ENCODE results near the gene FAT4.

The FAT4 gene, protein sequence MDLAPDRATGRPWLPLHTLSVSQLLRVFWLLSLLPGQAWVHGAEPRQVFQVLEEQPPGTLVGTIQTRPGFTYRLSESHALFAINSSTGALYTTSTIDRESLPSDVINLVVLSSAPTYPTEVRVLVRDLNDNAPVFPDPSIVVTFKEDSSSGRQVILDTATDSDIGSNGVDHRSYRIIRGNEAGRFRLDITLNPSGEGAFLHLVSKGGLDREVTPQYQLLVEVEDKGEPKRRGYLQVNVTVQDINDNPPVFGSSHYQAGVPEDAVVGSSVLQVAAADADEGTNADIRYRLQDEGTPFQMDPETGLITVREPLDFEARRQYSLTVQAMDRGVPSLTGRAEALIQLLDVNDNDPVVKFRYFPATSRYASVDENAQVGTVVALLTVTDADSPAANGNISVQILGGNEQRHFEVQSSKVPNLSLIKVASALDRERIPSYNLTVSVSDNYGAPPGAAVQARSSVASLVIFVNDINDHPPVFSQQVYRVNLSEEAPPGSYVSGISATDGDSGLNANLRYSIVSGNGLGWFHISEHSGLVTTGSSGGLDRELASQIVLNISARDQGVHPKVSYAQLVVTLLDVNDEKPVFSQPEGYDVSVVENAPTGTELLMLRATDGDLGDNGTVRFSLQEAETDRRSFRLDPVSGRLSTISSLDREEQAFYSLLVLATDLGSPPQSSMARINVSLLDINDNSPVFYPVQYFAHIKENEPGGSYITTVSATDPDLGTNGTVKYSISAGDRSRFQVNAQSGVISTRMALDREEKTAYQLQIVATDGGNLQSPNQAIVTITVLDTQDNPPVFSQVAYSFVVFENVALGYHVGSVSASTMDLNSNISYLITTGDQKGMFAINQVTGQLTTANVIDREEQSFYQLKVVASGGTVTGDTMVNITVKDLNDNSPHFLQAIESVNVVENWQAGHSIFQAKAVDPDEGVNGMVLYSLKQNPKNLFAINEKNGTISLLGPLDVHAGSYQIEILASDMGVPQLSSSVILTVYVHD (N-terminal part only)

DNA sequence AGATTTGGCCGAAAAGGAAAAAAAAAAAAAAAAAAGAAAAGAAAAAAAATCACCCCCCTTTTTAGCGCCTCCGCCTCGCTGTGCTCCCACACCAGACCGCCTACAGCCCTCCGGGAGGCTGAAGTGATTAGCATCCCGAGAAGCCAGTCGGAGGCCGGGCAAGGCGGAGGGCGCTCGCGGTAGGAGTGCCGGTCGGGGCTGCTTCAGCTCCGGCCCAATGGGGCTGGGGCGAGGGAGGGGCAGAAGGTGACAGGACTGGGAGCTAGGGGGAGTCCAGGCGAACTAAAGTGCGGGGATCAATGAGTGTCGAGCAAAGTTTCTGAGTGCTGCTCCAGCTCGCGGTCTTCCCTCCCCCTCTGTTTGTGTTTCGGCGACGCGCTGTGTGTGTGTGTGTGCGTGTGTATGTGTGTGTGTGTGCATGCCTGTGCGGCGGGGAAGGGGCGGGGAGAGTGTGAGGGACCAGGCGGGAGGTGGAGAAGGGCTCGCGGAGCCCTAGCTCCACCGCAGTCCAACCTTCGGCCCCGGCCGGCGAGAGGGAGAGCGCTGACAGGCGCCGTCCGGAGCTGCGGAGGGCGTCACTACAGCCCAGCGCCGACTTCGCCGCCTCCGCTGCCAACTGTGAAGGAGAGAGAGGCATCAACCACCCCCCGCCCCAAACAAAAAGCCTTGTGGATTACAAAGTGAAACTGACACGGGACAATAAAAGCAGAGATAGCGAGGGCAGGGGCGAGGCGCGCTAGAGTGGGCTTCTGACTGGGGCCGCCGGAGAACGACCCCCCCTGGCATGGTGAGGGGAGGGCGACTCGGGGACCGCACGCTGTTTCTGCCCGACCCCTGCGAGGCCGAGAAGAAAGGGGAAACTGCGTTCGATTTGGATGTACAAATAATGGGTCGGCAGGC is at the start of gene FAT4:
Gene FAT4, plus strand, starts transcription at position 280 of the 900 bp plus-strand sequence. CDS start 1,457 bp downstream, outside the sequence.
- peak; percentile 94 for DNase-seq (ENCODE audit: low read depth, low spot score)

DNA sequence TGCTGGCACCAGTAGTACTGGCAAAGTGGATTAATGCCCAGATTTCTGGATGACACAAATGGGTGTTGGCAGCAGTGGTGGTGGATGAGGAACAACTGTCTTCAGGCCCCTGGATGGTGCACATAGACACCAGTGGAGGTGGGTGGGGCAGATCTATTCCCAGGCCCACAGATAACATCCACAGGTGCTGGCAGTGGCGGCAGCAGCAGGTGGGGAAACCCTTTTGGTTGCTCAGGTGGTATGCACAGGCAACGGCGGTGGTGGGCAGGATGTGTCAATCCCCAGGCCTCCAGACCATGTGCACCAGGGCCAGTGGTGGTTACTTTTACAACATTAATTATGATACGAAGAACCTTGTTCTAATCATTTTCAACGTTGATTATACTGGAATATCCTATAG is 48.9 kb upstream of the FAT4 start:
- DNase-seq (ENCODE audit: low read depth, low spot score): no peak

DNA sequence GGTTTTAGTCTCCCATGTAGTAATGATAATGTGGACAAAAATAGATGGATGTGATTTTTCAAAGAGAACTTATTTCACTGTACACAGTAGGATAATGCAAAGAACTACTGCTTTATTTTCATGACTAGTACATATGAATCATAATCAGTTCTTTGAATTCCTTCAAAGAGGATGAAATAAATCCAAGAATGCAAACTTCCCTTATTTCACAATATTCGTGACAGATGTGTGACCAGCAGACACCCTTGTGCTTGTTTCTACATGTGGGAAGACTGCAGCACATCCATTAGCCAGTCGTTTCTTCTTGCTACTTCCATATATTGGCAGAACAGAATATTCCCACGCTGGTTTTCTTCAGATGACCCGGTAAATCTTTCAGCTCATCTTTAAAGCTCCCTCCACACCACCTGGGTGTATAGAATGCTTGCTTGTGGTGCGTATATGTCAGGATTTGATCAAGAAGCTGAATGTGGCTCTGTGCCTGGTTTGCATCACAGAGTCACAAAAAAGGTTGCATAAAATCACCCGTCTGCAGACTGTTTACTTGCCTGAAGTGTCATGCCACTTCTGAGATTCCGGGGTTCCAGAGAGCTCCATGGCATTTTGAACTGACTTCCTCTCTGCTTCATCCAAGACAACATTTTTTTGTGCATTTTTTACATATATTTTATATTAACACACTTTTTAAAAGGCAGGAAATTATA is 47.7 kb upstream of the FAT4 start:
- no peak for DNase-seq (ENCODE audit: low read depth, low spot score)

DNA sequence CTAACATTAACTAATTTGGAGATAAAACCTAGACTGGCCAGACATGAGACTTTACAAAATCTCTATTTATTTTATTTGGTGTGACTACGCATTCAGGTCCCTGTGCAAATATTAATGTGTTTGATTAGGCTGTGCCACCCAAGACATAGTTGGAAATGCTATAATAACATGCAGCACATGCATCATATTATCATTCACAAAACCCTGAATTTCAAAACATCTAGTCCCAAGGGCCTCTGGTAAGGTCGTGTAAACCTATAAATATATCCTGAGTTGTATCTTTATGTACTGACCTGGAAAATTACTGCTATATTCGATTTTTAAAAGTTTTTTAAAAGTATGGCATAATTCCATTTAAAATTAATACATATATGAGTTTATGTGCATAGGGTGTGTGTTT is 47.1 kb upstream of the FAT4 start:
- DNase-seq (ENCODE audit: low read depth, low spot score): no peak

DNA sequence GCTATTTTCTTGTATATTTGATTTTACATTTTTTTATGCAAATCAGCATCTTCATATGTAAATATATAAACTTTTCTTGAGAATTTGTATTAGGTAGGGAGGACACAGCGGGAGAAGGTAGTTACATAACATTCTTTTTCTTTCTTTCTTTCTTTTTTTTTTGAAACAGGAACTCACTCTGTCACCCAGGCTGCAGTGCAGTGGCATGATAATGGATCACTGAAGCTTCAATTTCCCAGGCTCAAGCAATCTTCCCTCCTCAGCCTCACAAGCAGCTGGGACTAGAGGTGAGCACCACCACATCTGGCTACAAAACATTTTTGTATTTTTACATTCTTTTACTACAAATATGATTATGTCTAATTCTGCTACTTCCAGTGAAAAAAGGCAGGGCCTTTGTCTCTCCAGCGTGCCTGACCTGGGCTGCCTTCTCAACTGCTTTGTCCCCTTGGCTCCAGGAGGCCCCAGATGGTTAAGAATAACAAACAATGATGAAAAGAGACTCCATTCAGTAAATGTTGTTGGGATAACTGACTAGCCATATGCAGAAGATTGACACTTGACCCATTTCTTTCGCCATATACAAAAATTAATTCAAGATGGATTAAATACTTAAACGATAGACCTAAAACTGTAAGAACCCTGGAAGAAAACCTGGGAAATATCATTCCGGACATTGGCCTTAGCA is 46.5 kb upstream of the FAT4 start:
- peak; percentile 23 for DNase-seq (ENCODE audit: low read depth, low spot score)

DNA sequence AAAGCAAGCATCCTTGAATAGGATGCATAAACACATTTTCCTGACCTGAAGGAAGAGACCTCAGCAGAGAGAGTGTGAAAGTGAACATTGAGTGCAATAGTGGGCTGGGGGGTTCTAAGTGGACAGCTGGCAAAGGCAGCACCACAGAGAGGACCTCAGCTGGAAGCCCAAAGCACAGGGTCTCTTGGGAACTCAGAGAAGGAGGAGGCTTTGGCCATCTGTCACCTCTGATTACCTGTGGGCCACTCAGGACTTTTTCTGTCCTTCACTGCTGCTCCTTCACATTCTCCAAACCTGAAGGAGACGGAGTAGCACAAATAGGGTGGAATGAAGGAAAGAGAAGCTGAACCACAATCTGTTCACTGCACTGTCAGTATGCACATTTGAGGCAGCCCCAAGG is 37.9 kb upstream of the FAT4 start:
- no peak for DNase-seq (ENCODE audit: low read depth, low spot score)

DNA sequence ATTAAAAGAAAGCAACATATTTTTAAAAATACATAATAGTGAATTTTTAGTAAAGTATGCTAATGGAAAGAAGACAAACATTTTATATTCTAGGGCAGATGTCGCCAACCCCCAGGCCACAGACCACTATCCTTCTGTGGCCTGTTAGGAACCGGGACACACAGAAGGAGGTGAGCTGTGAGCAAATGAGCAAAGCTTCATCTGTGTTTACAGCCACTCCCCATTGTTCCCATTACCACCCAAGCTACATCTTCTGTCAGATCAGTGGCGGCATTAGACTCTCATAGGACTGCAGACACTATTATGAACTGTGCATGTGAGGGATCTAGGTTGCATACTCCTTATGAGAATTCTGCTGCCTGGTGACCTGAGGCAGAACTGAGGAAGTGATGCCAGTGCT is 37.0 kb upstream of the FAT4 start:
- no peak for DNase-seq (ENCODE audit: low read depth, low spot score)

DNA sequence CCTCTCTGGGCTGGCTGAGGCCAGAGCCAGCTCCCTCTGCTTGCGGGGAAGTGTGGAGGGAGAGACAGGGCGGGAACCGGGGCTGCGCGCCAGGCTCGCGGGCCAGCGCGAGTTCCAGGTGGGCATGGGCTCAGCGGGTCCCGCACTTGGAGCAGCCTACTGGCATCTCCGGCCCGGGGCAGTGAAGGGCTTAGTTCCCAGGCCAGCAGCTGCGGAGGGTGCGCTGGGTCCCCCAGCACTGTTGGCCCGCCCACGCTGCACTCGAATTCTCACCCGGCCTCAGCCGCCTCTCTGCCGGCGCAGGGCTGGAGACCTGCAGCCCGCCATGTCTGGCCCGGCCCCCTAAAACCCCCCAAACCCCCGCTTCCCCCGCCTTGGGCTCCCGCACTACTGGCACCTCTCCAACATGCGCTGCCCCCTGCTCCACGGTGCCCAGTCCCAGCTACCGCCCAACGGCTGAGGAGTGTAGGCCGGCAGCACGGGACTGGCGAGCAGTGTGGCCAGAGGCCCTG is 33.8 kb upstream of the FAT4 start:
- no peak for DNase-seq (ENCODE audit: low read depth, low spot score)

DNA sequence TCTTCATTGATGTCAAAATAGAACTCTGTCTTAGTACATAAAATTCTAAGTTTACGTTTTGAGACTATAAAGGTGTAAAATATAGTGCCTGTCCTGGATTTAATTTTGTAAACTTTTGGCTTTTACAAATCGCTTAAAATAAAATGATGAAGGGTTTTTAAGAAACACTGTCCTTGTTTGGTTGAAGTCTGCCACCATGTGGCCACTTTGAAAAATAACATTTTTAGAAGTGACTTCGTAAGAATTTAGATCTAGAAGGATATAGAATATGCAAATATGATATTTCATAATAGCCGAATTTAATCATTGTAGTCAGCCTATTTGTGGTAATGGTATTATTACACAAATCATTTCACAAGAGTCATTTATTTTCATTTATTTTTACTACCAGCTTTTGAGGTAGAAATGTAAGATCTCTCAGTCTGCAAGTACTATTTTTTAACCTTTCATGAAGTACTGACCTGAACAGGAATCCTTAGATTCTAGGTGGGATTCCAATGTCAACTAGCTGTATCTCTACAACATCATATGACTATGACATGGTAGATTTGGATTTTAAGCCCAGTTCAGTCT is 31.0 kb upstream of the FAT4 start:
- DNase-seq (ENCODE audit: low read depth, low spot score): no peak

DNA sequence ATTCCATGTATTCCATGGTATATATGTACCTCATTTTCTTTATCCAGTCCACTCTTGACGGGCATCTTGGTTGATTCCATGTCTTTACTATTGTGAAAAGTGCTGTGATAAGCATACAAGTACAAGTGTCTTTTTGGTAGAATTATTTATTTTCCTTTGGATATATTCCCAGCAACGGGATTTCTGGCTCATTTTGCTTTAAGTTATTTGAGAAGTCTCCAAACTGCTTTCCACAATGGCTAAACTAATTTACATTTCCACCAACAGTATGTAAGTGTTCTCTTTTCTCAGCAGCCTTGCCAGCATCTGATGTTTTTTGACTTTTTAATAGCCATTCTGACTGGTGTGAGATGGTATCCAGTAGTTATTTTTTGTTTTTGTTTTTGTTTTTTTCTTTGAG is 17.6 kb upstream of the FAT4 start:
- no peak for DNase-seq (ENCODE audit: low read depth, low spot score)

DNA sequence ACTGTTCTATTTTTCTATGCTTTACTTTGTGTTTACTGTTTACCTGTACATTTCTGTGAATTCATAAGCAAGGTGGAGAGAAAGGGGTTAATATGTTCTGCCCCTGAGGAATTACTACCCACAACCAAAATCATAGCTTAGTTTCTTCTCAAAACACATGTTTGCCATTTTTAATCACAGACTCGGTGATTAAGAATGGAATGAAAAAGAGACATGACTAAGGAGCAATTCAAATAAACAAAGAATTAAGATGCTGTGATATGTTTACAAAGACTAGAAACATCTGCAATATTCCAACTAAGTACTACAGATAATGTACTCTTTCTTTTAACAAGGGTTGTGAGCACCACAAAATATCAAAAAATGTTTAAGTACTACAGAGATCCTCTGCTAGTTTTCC is 11.7 kb upstream of the FAT4 start:
- no peak for DNase-seq (ENCODE audit: low read depth, low spot score)

DNA sequence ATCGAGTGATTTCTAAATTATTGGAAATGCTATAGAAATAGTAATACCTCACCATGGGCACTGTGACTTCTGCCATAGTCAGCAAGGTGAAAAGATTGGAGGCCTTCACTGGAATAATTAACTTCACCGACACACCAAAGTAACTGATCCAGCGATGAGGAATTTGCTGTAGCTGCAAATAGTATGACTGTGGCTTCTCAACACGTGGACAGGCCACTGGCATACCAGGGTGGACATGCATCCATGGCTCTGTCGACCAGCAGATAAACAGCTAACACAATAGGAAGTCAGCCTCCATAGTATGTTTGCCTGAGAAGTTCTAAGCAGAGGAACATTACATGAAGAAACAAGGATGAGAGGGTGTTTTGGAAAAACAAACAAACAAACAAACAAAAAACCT is 10.9 kb upstream of the FAT4 start:
- no peak for DNase-seq (ENCODE audit: low read depth, low spot score)

DNA sequence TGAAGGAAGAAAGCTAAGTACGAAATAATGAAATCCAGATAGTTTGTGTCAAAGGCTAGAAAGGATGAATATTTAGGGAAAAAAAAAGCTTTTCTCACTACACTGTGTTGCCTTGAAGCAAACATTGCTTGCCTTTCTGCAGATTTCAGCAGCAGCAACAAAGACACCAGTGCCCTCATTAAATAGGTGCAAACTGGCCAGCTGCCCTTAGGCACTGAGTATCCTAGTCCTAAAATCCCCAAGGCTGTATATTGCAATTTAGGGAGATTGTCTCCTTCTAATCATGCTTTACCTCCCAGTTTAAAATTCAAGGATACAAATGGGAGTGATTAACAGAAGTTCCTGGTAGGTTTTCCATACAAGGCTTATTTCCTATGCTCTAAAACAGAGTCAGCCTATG is 8.6 kb upstream of the FAT4 start:
- DNase-seq (ENCODE audit: low read depth, low spot score): no peak

DNA sequence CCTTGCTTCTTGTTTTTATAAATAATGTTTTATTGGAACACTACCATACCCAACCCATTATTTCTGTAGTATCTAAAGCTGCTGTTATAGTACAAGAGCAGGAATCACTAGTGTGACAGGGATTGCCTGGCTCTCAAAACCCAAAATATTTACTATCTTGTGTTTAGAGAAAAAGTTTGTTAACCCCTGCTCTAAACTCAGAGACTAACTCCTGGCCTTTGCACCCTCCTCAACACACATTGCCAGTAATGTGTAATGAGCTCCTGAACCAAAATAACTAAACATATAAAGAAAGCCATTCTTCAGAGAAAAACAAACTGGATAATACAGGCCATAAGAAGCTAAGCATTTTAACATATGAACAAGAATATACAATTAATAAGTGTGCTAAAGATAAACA is 8.2 kb upstream of the FAT4 start:
- DNase-seq (ENCODE audit: low read depth, low spot score): no peak

DNA sequence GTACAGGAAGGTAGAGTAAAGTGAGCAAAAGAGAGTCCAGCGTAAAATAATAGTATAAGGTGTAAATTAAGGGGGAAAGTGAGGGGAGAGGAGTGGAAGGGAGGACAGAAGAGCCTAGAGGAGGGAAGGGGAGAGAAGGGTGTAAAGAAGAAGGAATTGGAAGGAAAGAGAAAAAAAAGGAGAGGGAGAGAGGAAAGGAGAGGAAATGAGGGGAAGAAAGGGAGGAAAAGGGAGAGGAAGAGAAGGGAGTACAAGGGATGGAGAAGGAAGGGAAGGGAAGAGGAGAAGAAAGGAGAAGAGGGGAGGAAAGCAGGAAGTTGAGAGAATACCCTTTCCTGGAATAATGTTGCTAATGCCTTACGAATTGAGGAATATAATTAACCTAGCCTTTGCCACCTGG is 3.3 kb upstream of the FAT4 start:
- DNase-seq (ENCODE audit: low read depth, low spot score): no peak

DNA sequence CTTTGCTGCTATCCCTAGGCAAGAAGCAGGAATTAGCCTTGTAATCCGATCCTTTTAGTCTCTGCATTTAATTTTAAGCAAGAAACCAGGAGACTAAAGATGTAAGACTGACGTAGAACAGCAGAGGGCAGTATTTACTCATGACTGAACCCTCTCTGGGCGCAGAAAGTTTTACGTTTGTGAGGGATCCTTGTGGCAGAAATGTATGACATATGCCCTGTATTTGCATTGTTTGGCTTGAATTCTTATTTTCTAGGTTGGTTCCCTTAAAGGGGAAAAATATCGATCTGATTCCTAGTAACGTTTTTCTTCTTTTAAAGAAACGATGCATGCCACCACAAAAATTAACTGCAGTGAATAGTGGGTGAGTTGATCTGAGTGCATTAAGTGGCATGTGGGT is 1.3 kb upstream of the FAT4 start:
- DNase-seq (ENCODE audit: low read depth, low spot score): peak; percentile 84

DNA sequence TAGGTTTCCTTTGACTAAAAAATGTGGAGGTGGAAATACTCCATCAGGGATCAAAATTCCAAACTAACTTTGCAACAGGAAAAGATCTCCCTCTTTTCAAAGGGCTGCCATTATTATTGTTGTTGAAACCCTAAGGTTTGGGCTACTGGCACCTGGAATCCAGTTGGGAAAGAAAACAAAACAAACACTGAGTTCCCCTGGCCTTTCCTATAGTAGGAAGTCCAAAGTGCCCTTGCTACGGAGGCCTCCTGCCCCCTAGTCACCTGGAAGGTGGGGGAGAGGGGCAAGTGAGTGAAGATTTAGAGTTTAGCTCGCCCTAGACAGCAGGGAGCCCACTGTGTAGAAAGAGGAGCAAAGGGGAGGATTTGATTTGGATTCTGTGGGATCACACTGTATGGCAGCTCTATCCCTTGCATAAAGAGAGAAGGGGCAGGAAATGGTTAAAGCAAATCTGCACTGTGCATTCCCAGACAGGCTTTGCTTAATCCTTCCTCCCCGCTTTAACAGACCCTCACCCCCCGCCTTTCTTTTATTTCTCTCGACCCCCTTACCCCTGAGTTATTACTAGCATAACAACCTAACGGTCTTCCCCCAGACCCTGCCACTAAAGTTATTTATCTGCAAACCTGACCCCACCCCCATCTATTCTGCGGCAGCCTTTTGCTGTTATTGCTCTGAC is 627 bp upstream of the FAT4 start:
- DNase-seq (ENCODE audit: low read depth, low spot score): peak; percentile 14

DNA sequence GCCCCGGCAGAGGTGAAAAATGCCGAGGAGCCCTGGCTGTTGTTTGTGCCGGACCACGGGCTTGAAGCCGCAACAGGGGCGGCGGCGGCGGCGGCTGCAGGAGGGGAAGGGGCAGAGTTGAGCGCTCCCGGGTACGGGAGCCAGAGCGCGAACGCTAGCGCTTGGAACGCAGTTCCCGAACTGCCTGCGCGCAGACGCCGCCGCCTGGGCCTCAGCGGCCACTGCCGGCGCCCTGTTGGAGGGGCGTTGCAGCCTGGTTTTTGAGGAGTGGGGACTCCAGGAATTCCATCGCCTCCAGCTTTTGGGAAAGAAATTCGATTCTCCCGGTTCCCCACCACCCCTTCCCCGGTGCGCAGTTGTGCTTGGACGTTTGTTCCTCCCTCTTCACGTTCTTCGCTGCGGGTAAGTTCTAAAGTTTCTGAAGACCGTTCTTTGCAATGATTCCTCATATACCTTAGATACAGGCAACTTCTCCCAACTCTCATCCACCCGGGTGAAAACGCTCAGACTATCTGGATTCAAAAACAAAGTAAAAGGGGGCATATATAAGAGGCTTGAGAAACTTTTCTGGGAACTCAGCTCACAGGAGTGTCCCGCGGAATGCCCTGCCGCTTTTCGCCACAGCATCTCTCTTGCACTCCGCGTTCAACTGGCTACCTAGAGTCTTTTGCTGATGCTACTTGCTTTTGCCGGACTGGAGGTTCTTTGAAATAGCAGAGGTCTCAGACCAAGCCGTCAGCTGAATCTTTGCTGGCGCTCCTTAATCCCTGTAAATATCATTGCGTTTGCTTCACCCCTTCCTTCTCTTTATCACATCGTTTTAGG is 1.0 kb downstream of the FAT4 start:
- DNase-seq (ENCODE audit: low read depth, low spot score): peak; percentile 80

Data from ELF-1 (cell line).